Activated T-cell treated with anti-CD3 and anti-CD28 coated beads, Interleukin-2, amount 50 U/mL, for 48 hours (primary cell): ENCODE results near the gene AGMAT.

ENCODE experiments used
- DNase-seq, 2 experiments: peaks; one replicate each; pipeline ENCODE4 v3.0.0-alpha.2; 2020

AGMAT gene

GRCh38 chr1:15557594-15557993 is 27.3 kb downstream of the AGMAT start:
- DNase-seq = no peak

DNA sequence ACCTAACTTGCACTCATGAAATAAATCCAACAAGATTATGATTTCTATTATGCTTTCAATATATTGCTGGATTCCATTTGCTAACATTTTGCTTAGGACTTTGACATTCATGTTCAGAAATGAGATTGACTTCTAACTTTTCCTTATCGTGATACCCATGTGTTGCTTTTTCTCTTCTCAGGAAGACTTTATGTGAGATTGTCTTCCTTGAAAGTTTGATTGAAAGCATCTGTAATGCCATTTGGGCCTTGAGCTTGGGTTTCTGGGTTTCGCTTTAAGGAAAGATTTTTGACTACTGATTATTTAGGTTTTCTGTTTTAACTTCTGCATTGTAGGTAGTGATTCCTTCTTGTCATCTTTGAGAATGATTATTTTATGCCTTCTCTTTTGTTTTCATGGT is 27.8 kb downstream of the AGMAT start:
- no peak for DNase-seq

GRCh38 chr1:15550573-15550972 is 34.3 kb downstream of the AGMAT start:
- DNase-seq = no peak

GRCh38 chr1:15546641-15547040 is 38.2 kb downstream of the AGMAT start:
- DNase-seq = no peak

- DNase-seq = no peak
These were observed 41.0 kb downstream of the AGMAT start for GRCh38 chr1:15543589-15544568.

DNA sequence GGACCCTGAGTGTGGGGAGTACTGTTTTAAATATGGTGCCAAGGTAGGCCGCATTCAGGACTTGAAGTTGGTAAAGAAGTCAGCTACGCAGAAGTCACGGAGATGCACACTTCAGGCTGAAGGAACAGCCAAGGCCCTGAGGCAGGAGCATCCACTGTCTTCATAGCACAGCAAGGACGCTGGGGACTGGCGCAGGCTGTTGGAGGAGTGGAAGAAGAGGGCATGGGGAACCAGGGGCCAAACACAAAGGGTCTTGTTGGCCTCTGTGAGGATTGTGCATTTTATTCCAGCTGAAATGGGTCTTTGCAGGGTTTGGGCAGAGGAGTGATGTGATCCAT is 41.6 kb downstream of the AGMAT start:
- no peak for DNase-seq

DNA sequence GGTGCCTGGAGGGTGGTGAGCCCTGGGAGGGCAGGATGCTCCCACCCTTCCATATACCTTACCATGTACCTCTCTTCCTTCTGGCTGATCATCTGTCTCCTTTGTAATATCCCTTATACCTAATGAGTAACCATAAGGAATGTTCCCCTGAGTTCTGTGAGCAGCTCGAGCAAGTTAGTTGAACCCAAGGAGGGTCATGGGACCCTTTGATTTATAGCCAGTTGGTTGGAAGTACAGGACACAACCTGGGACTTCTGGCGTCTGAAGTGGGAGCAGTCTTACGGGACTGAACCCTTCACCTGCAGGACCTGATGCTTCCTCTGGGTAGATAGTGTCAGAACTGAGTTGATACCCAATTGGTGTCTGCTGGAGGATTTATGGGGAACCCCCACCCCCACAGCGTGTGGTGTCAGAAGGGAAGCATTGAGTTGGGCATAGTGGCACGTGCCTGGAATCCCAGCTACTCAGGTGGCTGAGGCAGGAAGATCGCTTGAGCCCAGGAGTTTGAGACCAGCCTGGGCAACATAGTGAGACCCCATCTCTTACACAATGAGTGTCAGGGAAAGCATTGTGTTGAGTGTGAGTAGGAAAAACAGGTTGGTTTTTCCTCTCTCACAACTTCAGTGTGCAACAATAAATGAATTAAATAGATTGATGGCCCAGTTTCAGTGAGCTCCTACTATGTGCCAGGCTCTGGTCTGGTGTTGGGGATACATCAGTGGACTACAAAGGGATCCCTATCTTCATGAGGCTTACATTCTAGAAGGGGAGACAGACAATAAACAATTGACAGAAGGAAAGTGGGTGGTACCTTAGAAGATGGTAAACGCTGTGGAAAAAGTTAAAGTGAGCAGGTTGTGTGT is 42.2 kb downstream of the AGMAT start:
- no peak for DNase-seq

GRCh38 chr1:15541231-15541792 is 43.5 kb downstream of the AGMAT start:
- no peak for DNase-seq

- DNase-seq = no peak
These were observed 44.7 kb downstream of the AGMAT start for GRCh38 chr1:15540186-15540585.

- no peak for DNase-seq
These were observed 46.1 kb downstream of the AGMAT start for GRCh38 chr1:15538771-15539170.

DNA sequence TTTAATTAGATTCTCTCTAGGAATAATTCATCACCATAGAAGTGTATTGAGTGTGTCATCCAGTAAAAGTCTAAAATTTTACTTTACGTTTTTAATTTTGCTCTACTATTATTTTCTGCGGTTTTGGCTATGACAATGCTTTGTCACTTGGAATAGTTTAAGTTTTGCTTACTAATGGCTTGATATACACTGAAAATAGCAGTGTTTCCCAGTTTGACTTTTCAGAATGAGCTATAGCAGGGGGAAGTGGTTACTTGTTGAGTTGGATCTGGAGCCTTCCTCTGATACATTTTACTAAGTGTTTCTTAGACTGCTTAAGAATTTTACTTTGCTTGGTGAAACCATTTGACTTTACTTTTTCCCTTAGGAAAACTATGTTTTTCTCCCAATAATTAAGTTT is 53.2 kb downstream of the AGMAT start:
- no peak for DNase-seq

GRCh38 chr1:15531003-15531402 is 53.8 kb downstream of the AGMAT start:
- no peak for DNase-seq

DNA sequence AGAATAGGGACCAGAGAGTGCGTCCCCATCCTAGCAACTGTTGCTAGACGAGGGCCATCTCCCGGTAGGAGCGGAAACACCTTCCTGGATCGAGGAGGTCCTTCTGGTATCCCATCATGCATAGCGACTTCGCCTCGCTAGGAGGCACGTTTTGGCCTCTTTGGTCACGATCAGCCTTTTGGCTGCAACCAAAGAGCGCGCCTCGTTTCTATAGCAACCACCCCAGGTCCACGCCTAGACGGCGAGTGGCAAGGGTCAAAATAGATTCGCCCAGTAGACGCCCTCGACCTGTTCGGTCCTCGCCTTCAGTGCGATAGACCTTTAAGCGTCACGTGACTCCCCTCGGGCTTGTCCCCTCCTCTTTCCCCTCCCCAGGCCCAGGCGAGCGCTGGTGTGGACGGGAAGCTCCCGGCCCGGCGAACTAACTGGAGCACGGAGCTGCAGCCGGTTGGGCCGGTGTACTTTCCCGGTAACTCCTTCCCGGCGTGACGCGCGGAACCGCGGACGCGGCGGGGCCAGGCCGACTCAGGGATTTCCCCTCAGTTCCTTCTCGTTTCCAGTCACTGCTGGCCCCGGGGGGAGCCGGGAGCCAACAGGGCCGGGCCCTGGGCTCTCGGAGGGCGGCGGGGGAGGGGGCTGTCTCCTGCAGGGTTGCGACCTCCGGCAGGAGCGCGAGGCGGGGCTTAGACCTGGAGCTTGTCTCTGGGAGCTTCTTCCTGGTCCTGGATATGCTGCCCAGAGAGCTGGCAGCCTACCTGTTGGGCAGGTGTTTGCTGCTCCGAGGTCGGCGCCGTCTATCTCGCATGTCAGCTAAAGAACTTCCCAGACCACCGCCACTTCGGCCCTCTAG is 58.1 kb downstream of the AGMAT start, which contains the start of gene DNAJC16:
Gene DNAJC16 (plus strand): TSS at position 359 of the 850 bp plus-strand sequence. CDS start 2,258 bp downstream, outside the sequence.
- DNase-seq = peak; percentile 96 to 97

DNA sequence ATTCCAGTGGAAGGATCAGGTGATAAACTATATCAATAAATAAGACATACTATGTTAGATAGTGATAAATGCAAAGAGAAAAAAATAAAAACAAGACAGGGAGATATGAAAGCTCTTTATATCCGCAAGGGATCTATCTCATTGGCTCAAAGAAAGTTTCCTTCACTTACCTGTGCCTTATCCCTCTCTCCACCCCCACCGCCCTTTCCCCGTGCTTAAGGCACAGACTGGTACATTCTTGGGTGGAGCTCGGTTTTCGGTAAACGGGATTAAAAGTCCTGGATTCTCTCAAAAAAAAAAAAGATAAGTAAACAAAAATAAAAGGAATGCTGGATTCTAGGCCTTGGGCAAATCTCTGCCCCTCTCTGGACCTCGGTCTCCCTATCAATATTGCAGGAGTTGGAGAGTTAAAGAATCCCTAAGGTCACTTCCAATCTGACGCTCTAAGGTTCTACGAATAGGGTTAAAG is 58.8 kb downstream of the AGMAT start:
- DNase-seq = no peak

DNA sequence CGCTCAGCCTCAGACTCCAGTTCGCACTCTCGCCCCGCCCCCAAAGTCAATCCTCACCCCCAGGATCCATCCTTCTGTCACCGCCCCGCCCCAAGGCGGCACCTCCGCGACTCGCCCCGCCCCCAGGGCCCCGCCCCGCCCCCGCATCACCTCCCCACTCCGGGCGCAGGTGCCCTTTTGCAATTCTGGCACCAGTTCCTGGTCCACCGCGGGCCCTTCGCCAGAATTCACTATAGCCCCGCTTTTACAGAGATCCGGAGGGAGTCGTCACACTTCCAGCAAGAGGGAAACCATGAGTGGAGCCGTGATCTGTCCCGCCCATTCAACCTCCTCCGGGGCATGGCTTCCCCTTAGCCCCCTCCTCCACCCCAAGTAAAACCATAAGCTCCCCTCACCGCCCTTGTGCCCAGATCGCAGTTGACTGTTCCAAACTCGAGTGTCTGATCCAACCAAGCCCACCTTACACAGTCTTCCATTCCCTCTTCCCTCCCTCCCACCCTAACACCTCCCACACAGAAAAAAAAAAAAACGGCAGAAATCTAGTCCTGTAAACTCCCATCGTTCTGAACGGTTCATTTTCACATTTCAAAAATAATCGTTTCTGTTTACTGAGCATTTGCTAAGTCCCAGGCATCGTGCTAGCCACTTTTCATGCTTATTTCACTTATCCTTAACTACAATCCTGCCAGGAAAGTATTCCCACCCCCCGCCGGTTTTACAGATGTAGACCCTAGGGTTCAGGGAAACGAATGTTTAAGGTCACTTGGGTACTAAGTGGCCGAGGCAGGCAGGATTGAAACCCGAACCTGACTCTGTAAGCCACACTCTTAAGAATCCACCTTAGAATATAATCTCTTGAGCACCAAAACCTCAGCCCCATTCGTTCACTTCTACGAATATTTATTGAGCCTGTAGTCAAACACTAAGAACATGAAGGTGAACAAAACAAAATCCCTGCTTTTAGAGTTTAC is 59.5 kb downstream of the AGMAT start:
- peak; percentile 32 to 38 for DNase-seq

DNA sequence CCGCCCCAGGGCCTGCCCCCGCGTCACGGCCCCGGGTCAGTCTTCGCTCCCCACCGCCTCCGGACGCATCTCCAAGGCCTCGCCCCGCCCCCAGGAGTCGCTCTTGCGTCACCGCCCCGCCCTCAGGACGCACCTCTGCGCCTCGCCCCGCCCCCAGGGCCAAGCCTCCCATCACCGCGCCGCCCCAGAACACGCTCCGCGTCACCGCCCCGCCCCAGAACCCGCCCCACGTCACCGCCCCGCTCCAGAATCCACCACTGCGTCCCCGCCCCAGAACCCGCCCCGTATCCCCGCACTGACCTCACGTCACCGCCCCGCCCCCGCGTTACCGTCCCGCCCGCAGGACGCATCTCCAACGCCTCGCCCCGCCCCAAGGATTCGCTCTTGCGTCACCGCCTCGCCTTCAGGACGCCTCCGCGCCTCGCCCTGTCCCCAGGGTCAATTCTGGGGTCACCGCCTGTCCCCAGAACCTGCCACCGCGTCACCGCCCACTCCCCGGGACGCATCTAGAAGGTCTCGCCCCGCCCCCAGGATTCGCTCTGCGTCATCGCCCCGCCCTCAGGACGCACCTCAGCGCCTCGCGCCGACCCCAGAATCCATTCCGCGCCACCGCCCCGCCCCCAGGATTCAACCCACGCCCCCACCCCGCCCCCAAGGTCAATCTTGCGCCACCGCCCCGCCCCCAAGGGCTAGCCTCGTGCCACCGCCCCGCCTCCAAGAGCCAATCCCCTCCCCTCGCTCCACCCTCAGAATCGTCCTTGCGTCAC is 60.4 kb downstream of the AGMAT start:
- DNase-seq = peak; percentile 100

GRCh38 chr1:15524021-15524282 is 60.9 kb downstream of the AGMAT start, which contains the start of gene CASP9:
CASP9 (minus strand) TSS chr1:15524215; CDS start chr1:15524200, 15 bp downstream.
- no peak for DNase-seq

GRCh38 chr1:15523104-15524020 is 61.5 kb downstream of the AGMAT start:
- DNase-seq = no peak

DNA sequence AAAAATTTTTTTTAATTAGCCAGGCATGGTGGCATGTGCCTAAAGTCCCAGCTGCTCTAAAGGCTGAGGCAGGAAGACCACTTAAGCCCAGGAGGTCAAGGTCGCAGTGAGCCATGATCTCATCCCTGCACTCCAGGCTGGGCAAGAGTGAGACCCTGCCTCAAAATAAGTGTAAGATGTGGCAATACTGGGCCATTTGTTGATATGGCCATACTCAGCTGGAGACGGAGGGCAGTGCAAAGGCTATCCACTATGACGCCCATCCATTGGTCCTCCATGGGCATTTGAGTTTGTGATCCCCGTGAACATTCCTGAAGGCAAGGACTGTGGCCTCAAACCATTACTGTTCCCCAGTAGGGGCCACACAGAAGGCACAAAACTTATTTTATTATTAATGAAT is 62.3 kb downstream of the AGMAT start:
- DNase-seq = no peak
